Stomach (tissue), 4 donors: ENCODE measurements around the gene ACYP2.

Source experiments
- CTCF ChIP-seq, 7 experiments: fragments of 450-650 bp in 4 of 7; fragments of 200-600 bp in 3 of 7; sonication (generic) in 3 of 7; IDR thresholded peaks; one replicate each; pipeline ENCODE4 v1.5.1; 2016 to 2019; ENCODE audit warnings: antibody characterized with exemption in 7 of 7, control low read depth in 2 of 7, mild to moderate bottlenecking in 1 of 7
- EP300 ChIP-seq: sonication (generic); formaldehyde crosslinking; IDR thresholded peaks from one replicate; pipeline ENCODE4 v1.6.1; 2017; ENCODE audit warnings: antibody characterized with exemption
- POLR2A ChIP-seq, 4 donors: fragments of 450-650 bp; IDR thresholded peaks; one replicate each; pipeline ENCODE4 v1.6.1; 2016; ENCODE audit warnings: antibody characterized with exemption in 4 of 4, control low read depth in 2 of 4, mild to moderate bottlenecking in 1 of 4, moderate library complexity in 1 of 4

- TF ChIP-seq CTCF (IDR thresholded peaks at IDR 0.05) (no peak), POLR2A (IDR thresholded peaks at IDR 0.05) (no peak), EP300 (no peak)
Measured at GRCh38 chr2:54284826-54285225, 169.4 kb downstream of the ACYP2 start.
